ENCODE results near the gene CIRBP. TPM values are rescaled to one million over a fixed set of nuclear protein-coding genes. Genes with fewer than 3 reads are reported as not detected.

The CIRBP gene
- total and polyA plus RNA-seq, 2 of the 13 experiments (the other 11 are each of a cell fraction or from before 2014, with no cell fraction given): 133 to 140 TPM

DNA sequence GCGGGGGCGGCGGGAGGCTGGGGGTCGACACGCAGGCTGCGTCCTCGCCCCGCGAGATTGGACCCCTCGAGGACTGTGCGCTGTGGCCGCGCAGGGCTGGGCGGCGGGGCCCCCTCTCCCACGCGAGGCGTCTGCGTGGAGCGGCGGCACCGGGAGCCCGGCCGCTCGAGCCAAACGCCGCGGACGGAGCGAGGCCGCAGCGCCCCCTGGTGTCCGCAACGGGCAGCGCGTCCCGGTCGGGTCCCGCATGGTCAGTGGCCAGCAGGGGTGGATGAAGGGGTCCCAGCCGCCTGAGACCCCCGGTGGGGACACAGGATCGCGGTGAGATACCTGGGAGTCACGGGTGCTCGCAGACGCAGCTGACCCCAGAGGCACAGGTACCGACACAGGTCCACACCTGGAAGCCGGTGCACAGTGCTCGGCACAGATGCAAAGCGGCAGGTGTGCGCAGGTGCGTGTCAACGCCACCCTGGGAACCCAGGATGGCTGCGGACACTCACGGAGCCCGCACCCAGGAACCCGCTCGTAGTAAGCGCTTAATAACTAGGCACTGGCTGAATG lies 2.1 kb upstream of the CIRBP start (continued):
- TF ChIP-seq SPEN (CRISPR knock-in tag; IDR thresholded peaks at IDR 0.05; ENCODE audit: low read depth): peak; percentile 57
- peak; percentile 20 for TF ChIP-seq AGO1 (IDR thresholded peaks at IDR 0.05; ENCODE audit: low read depth, low read length, poor library complexity, severe bottlenecking)
- 0 out of 2 replicates have a peak, but pooled peaks have one; percentile 39 for TF ChIP-seq HES4 (CRISPR knock-in tag; IDR thresholded peaks at IDR 0.05; ENCODE audit: borderline replicate concordance)
- no peak for TF ChIP-seq NFKBIZ (CRISPR knock-in tag; IDR thresholded peaks at IDR 0.05)
- TF ChIP-seq, protein P1, sequence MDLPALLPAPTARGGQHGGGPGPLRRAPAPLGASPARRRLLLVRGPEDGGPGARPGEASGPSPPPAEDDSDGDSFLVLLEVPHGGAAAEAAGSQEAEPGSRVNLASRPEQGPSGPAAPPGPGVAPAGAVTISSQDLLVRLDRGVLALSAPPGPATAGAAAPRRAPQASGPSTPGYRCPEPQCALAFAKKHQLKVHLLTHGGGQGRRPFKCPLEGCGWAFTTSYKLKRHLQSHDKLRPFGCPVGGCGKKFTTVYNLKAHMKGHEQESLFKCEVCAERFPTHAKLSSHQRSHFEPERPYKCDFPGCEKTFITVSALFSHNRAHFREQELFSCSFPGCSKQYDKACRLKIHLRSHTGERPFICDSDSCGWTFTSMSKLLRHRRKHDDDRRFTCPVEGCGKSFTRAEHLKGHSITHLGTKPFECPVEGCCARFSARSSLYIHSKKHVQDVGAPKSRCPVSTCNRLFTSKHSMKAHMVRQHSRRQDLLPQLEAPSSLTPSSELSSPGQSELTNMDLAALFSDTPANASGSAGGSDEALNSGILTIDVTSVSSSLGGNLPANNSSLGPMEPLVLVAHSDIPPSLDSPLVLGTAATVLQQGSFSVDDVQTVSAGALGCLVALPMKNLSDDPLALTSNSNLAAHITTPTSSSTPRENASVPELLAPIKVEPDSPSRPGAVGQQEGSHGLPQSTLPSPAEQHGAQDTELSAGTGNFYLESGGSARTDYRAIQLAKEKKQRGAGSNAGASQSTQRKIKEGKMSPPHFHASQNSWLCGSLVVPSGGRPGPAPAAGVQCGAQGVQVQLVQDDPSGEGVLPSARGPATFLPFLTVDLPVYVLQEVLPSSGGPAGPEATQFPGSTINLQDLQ (CRISPR knock-in tag; IDR thresholded peaks at IDR 0.05): no peak
- TF ChIP-seq RBM39 (IDR thresholded peaks at IDR 0.05; ENCODE audit: low read depth, low read length, poor library complexity, severe bottlenecking): no peak
- no peak for TF ChIP-seq ZNF550 (CRISPR knock-in tag; IDR thresholded peaks at IDR 0.05; ENCODE audit: borderline replicate concordance)
- no peak for TF ChIP-seq ZNF451 (CRISPR knock-in tag; IDR thresholded peaks at IDR 0.05)
- peak; percentile 20; the same call in 1 of the 2 replicates for TF ChIP-seq PCBP1 (IDR thresholded peaks at IDR 0.05; ENCODE audit: borderline replicate concordance, low read depth, low read length)
- TF ChIP-seq ZNF687 (CRISPR knock-in tag; IDR thresholded peaks at IDR 0.05): peak; percentile 55; the same call in 1 of the 2 replicates
- no peak for TF ChIP-seq NCOA5 (CRISPR knock-in tag; IDR thresholded peaks at IDR 0.05)
- peak; percentile 46; the same call in 1 of the 2 replicates for TF ChIP-seq ZNF777 (CRISPR knock-in tag; IDR thresholded peaks at IDR 0.05)
- no peak for TF ChIP-seq CREM (IDR thresholded peaks at IDR 0.05)
- no peak for TF ChIP-seq CREM (CRISPR knock-in tag; IDR thresholded peaks at IDR 0.05)
- 0 out of 2 replicates have a peak, but pooled peaks have one; percentile 12 for TF ChIP-seq FOXO1 (CRISPR knock-in tag; IDR thresholded peaks at IDR 0.05)
- no peak for TF ChIP-seq GFI1 (CRISPR knock-in tag; IDR thresholded peaks at IDR 0.05; ENCODE audit: borderline replicate concordance)
- TF ChIP-seq MEIS2 (CRISPR knock-in tag; IDR thresholded peaks at IDR 0.05): peak; percentile 47
- TF ChIP-seq TCF12 (IDR thresholded peaks at IDR 0.05): no peak
- TF ChIP-seq TCF12 (CRISPR knock-in tag; IDR thresholded peaks at IDR 0.05): peak; percentile 62; the same call in 1 of the 2 replicates
- TF ChIP-seq ZSCAN9 (CRISPR knock-in tag; IDR thresholded peaks at IDR 0.05; ENCODE audit: borderline replicate concordance): peak; percentile 16; the same call in 1 of the 2 replicates
- no peak for TF ChIP-seq ATM (IDR thresholded peaks at IDR 0.05; ENCODE audit: borderline replicate concordance)
- no peak for TF ChIP-seq ERF (CRISPR knock-in tag; IDR thresholded peaks at IDR 0.05)

All from HepG2 (cell line).